Measurements from ENCODE around the gene RTP2. TPM values are rescaled to one million over a fixed set of nuclear protein-coding genes. Genes with fewer than 3 reads are reported as not detected.

Gene RTP2
- total RNA-seq, 1 experiment from 2014 or later = not detected

DNA sequence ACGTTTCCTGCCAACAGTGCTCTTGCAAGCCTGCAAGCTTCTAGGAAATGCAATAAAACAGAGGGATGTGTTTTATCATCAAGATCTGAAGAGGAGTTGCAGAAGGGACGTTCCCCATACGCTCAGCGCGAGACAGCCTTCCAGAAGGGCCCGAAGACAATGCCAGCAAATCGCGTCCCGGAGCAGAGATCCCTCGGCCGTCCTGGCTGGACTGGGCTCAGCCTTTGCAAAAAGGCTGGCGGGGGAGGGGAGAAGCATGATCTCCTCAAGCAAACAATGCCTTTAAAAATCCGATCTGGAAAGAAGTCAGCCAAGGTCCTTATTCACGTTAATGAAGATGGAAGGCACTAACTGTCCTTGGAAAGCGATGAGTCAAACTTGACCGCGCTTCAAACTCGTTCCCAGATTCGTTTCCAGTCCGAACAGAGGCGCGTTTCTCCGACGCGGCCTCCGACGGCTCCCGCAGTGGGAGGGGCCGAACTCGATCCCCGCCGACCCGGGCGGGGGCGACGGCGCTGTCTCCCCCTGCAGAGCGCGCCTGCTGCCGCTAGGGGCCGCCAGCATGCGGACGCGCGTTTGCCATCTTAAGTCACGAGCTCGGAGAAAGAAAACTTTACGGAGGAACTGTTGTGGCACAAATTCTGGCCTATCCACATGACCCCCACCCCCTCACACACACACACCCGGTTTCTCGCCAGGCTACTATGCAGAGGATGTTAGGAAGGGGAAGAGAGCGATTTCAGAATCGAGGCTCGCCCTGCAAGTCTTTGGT, 37.4 kb upstream of the RTP2 start:
- in situ Hi-C loops (cut with HindIII; ENCODE audit: low pct_unique_long_range_greater_than_20kb, low sequenced_read_pairs) (loop anchor here (10.0 to 25.0 kb wide), 4 partner anchors 175 to 1405 kb away; no protein-coding TSS in a partner anchor), intact Hi-C loops (cut with micrococcal nuclease; ENCODE audit: unreplicated experiment) (loop anchor here (2.0 to 10.0 kb wide), 5 partner anchors 295 to 1493 kb away; no protein-coding TSS in a partner anchor)
- Histone ChIP-seq H3K27ac (ENCODE audit: low read length) (peak overlapping the region; percentile 79), H3K4me3 (ENCODE audit: low read depth in 2 of 2, low read length in 2 of 2) (peak overlapping the region; percentile 59 to 94), H3K27me3 (ENCODE audit: control insufficient read depth, insufficient read depth, low read length) (no peaks in the 10 kb centered on the region), H3K9me3 (ENCODE audit: control insufficient read depth, insufficient read depth, low read depth, low read length) (no peaks in the 10 kb centered on the region), H3K36me3 (ENCODE audit: control insufficient read depth, insufficient read depth, low read length) (no peaks in the 10 kb centered on the region), H3K4me1 (ENCODE audit: control insufficient read depth, insufficient read depth, low read length) (peaks cover 45% of the 10 kb centered on the region)
- ATAC-seq (peak; percentile 45), DNase-seq (ENCODE audit: low read depth, low spot score) (peak; percentile 72)
- CTCF ChIA-PET = interaction anchor here (0.5 to 3.8 kb wide), 17 partner anchors 10 to 1511 kb away, joined by 3 to 57 read pairs (median 4); partner anchors contain the start of gene LPP
- POLR2A ChIA-PET = interaction anchor here (0.5 kb wide), 1 partner anchor 1730 kb away, joined by 4 read pairs; no protein-coding TSS in a partner anchor
- no TSS peak for BruUV-seq (replicated peaks)
- TF ChIP-seq SIN3A (IDR thresholded peaks at IDR 0.05; ENCODE audit: borderline replicate concordance, insufficient read depth, low read depth, low read length) = peak; percentile 92; the same call in 1 of the 2 replicates
- TF ChIP-seq, protein P1, sequence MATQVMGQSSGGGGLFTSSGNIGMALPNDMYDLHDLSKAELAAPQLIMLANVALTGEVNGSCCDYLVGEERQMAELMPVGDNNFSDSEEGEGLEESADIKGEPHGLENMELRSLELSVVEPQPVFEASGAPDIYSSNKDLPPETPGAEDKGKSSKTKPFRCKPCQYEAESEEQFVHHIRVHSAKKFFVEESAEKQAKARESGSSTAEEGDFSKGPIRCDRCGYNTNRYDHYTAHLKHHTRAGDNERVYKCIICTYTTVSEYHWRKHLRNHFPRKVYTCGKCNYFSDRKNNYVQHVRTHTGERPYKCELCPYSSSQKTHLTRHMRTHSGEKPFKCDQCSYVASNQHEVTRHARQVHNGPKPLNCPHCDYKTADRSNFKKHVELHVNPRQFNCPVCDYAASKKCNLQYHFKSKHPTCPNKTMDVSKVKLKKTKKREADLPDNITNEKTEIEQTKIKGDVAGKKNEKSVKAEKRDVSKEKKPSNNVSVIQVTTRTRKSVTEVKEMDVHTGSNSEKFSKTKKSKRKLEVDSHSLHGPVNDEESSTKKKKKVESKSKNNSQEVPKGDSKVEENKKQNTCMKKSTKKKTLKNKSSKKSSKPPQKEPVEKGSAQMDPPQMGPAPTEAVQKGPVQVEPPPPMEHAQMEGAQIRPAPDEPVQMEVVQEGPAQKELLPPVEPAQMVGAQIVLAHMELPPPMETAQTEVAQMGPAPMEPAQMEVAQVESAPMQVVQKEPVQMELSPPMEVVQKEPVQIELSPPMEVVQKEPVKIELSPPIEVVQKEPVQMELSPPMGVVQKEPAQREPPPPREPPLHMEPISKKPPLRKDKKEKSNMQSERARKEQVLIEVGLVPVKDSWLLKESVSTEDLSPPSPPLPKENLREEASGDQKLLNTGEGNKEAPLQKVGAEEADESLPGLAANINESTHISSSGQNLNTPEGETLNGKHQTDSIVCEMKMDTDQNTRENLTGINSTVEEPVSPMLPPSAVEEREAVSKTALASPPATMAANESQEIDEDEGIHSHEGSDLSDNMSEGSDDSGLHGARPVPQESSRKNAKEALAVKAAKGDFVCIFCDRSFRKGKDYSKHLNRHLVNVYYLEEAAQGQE (IDR thresholded peaks at IDR 0.05; ENCODE audit: insufficient read depth in 1 of 2, low read depth in 2 of 2, low read length in 1 of 2) = no peak
- TF ChIP-seq, protein P2, sequence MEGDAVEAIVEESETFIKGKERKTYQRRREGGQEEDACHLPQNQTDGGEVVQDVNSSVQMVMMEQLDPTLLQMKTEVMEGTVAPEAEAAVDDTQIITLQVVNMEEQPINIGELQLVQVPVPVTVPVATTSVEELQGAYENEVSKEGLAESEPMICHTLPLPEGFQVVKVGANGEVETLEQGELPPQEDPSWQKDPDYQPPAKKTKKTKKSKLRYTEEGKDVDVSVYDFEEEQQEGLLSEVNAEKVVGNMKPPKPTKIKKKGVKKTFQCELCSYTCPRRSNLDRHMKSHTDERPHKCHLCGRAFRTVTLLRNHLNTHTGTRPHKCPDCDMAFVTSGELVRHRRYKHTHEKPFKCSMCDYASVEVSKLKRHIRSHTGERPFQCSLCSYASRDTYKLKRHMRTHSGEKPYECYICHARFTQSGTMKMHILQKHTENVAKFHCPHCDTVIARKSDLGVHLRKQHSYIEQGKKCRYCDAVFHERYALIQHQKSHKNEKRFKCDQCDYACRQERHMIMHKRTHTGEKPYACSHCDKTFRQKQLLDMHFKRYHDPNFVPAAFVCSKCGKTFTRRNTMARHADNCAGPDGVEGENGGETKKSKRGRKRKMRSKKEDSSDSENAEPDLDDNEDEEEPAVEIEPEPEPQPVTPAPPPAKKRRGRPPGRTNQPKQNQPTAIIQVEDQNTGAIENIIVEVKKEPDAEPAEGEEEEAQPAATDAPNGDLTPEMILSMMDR (IDR thresholded peaks at IDR 0.05) = peak; percentile 100

DNA sequence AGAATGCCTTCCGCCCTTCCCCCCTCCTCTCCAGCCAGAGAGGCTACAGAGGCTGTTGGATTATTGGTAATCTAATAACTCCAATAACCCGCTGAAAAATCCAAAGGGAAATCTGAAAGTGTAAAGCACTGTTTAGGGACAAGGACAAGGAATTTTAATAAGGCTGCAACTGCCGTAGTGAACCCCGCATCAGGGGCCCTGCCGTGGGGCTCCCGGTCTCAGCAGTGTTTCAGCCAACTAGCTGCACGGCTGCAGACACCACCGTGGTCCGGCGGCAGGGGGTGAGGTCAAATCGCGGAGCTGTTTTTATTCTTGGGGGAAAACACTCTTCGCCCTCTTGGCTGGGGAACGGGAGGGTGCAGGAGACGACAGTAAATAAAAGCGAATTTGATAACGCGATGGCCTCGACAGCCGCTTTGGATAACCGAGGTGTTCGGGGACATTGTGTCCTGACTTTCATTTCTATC, 36.8 kb upstream of the RTP2 start:
- ChIA-PET POLR2A (interaction anchor here (0.5 kb wide), 1 partner anchor 1731 kb away, joined by 4 read pairs; no protein-coding TSS in a partner anchor), CTCF (interaction anchor here (0.5 to 3.8 kb wide), 7 partner anchors 233 to 1264 kb away, joined by 3 to 57 read pairs (median 4); no protein-coding TSS in a partner anchor)
- ATAC-seq = peak; percentile 9
- intact Hi-C loops (cut with micrococcal nuclease; ENCODE audit: unreplicated experiment) = loop anchor here (2.0 kb wide), 1 partner anchor 1410 kb away; no protein-coding TSS in a partner anchor
- no TSS peak for BruUV-seq (replicated peaks)
- in situ Hi-C loops (cut with HindIII; ENCODE audit: low pct_unique_long_range_greater_than_20kb, low sequenced_read_pairs) = loop anchor here (25.0 kb wide), 1 partner anchor 548 kb away; no protein-coding TSS in a partner anchor
- TF ChIP-seq TCF7L2 (IDR thresholded peaks at IDR 0.05; ENCODE audit: low read depth, low read length) (no peak), SIN3A (IDR thresholded peaks at IDR 0.05; ENCODE audit: borderline replicate concordance, insufficient read depth, low read depth, low read length) (no peak), POLR2AphosphoS5 (IDR thresholded peaks at IDR 0.05; ENCODE audit: low read depth, low read length) (no peak)
- TF ChIP-seq, protein P1 (IDR thresholded peaks at IDR 0.05; ENCODE audit: insufficient read depth in 1 of 2, low read depth in 2 of 2, low read length in 1 of 2) = no peak
- TF ChIP-seq, protein P2 (IDR thresholded peaks at IDR 0.05) = no peak
- no peaks in the 10 kb centered on the region for H3K36me3 ChIP-seq (ENCODE audit: control insufficient read depth, insufficient read depth, low read length)
- H3K4me1 ChIP-seq (ENCODE audit: control insufficient read depth, insufficient read depth, low read length) = peaks cover 45% of the 10 kb centered on the region
- no peaks in the 10 kb centered on the region for H3K27me3 ChIP-seq (ENCODE audit: control insufficient read depth, insufficient read depth, low read length)
- peak overlapping the region; percentile 59 to 94 for H3K4me3 ChIP-seq (ENCODE audit: low read depth in 2 of 2, low read length in 2 of 2)
- peak overlapping the region; percentile 79 for H3K27ac ChIP-seq (ENCODE audit: low read length)
- no peak for DNase-seq (ENCODE audit: low read depth, low spot score)
- H3K9me3 ChIP-seq (ENCODE audit: control insufficient read depth, insufficient read depth, low read depth, low read length) = no peaks in the 10 kb centered on the region
